Measurements from ENCODE around the gene GAL. TPM values are rescaled to one million over a fixed set of nuclear protein-coding genes. Genes with fewer than 3 reads are reported as not detected.

The GAL gene
- total RNA-seq, 5 donors from 2014 or later (not counting 1 experiment from before 2014, with no cell fraction given), result 0.35 TPM; not detected in 4

DNA sequence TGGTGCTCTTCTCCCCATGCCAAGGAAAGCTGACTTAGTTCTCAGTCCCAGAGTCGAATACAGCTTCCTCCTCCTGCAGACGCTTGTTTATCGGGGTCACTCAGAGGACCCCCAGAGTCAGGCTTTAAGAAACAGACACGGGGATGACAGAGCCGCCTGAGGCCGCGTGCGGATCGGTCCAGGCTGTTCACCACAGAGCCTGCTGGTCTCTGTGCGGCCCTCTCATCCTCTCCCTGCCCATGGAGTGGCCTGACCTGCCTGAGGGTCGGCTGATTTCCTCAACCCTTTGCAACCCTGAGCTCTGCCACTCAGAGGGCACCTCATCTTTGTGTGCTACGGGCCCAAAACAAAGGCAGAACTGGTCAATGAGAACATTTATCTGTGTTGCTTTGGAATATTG, 2.1 kb downstream of the GAL start:
- Histone ChIP-seq H3K4me3 (ENCODE audit: control insufficient read depth in 1 of 2, extremely low read depth in 1 of 2, low read length in 1 of 2) (no peak overlapping the region), H3K27ac (ENCODE audit: low read length) (no peak overlapping the region), H3K36me3 (ENCODE audit: control insufficient read depth in 2 of 2, extremely low read depth in 1 of 2, insufficient read depth in 1 of 2, low read length in 1 of 2) (no peaks in the 10 kb centered on the region), H3K4me1 (ENCODE audit: control insufficient read depth in 1 of 2, extremely low read depth in 1 of 2, insufficient read depth in 2 of 2, low read length in 2 of 2) (peaks cover 11 to 31% of the 10 kb centered on the region in 2 experiments), H3K27me3 (replicated peaks in 1 of 2; ENCODE audit: control insufficient read depth in 2 of 2, extremely low read depth in 1 of 2, insufficient read depth in 2 of 2, low read length in 1 of 2) (peaks cover 0 to 62% of the 10 kb centered on the region in 2 experiments), H3K9me3 (no peaks in the 10 kb centered on the region)
- Mint-ChIP-seq H3K27me3 (peaks cover 26 to 48% of the 10 kb centered on the region in 2 donors), H3K36me3 (no peaks in the 10 kb centered on the region), H3K9me3 (no peaks in the 10 kb centered on the region), H3K4me1 (peaks cover 27 to 36% (median 31%) of the 10 kb centered on the region in 3 donors), H3K4me3 (no peak overlapping the region), H3K27ac (no peak overlapping the region)
- no peak for DNase-seq
- ChIA-PET POLR2A (no interaction called here), CTCF (no interaction called here)
- ATAC-seq (replicated peaks in 1 of 4), result no peak
- 97% methylated on average over 10 of the region's 12 CpGs for WGBS (ENCODE audit: insufficient coverage)

DNA sequence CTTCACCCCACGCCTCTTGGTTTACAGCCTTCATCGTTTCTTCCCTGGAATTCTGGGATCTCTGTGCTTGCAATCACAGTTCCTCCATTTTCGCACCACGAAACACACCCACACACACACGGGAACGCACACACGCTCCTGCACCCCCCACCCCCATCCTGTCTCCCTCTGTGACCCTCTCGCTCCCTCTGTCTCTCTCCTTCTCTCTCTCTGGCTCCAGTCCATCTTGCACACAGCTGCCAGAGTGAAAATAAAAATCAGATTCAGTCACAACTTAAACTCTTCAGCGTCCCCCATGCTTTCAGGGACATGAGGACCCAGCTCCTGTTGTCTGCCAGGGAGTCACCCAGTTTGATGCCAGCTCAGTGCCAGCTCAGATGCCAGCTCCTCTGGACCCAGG, 3.0 kb downstream of the GAL start:
- H3K4me3 Mint-ChIP-seq, result no peak overlapping the region

DNA sequence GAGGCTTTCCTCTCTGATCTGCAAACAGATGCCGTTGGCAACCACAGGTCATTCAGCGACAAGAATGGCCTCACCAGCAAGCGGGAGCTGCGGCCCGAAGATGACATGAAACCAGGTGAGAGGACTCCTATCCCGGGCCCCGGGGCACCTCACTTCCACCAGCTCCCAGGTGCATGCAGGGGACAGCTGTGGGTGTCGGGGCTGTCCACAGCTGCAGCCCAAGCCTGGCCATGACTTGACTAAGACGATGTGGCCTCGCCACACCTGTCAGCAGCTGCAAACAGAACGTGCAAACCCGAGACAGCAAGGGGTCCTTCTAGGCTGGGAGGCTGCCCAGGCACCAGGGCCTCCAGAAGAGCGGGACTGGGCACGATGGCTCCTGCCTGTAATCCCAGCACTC, 3.6 kb downstream of the GAL start:
- WGBS (ENCODE audit: insufficient coverage), result 89% methylated on average over 14 of the region's 14 CpGs
- peaks cover 23 to 39% of the 10 kb centered on the region in 2 donors for H3K27me3 Mint-ChIP-seq

More for the DNA sequence above, 3.0 kb downstream of the GAL start:
- H3K27me3 Mint-ChIP-seq, result peaks cover 26 to 44% of the 10 kb centered on the region in 2 donors
- ATAC-seq (replicated peaks in 1 of 4) (no peak), DNase-seq (no peak)
- no peaks in the 10 kb centered on the region for H3K9me3 Mint-ChIP-seq
- Histone ChIP-seq H3K9me3 (no peaks in the 10 kb centered on the region), H3K4me1 (ENCODE audit: control insufficient read depth in 1 of 2, extremely low read depth in 1 of 2, insufficient read depth in 2 of 2, low read length in 2 of 2) (peaks cover 11 to 31% of the 10 kb centered on the region in 2 experiments), H3K27me3 (replicated peaks in 1 of 2; ENCODE audit: control insufficient read depth in 2 of 2, extremely low read depth in 1 of 2, insufficient read depth in 2 of 2, low read length in 1 of 2) (peaks cover 0 to 65% of the 10 kb centered on the region in 2 experiments), H3K27ac (ENCODE audit: low read length) (no peak overlapping the region), H3K4me3 (ENCODE audit: control insufficient read depth in 1 of 2, extremely low read depth in 1 of 2, low read length in 1 of 2) (no peak overlapping the region), H3K36me3 (ENCODE audit: control insufficient read depth in 2 of 2, extremely low read depth in 1 of 2, insufficient read depth in 1 of 2, low read length in 1 of 2) (no peaks in the 10 kb centered on the region)
- peaks cover 27 to 38% (median 32%) of the 10 kb centered on the region in 3 donors for H3K4me1 Mint-ChIP-seq
- 82% methylated on average over 9 of the region's 9 CpGs for WGBS (ENCODE audit: insufficient coverage)
- H3K27ac Mint-ChIP-seq, result no peak overlapping the region
- CTCF ChIA-PET, result no interaction called here
- POLR2A ChIA-PET, result no interaction called here
- no peaks in the 10 kb centered on the region for H3K36me3 Mint-ChIP-seq

DNA sequence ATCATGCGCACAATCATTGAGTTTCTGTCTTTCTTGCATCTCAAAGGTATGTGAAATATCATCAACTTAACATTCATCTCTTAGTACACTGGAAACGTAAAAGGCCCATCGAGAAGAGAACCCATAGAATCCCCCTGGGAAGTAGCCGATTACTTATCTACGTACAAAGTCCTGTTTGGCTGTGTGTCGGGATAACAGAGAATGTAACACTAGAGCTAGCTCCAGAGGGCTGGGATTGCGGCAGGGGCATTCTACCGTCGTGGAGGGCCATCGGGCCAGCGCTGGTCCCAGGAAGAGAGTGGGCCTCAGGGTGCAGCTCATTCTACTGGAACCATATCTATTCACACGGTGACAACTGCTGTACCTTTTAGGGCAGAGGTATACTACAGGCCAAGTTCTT, 4.5 kb downstream of the GAL start:
- H3K27me3 ChIP-seq (replicated peaks in 1 of 2; ENCODE audit: control insufficient read depth in 2 of 2, extremely low read depth in 1 of 2, insufficient read depth in 2 of 2, low read length in 1 of 2), result peaks cover 0 to 63% of the 10 kb centered on the region in 2 experiments
- no peak overlapping the region for H3K27ac ChIP-seq (ENCODE audit: low read length)
- Mint-ChIP-seq H3K27ac (no peak overlapping the region), H3K36me3 (no peaks in the 10 kb centered on the region), H3K4me1 (peaks cover 27 to 32% (median 32%) of the 10 kb centered on the region in 3 donors), H3K4me3 (no peak overlapping the region), H3K27me3 (peaks cover 21 to 31% of the 10 kb centered on the region in 2 donors), H3K9me3 (no peaks in the 10 kb centered on the region)
- H3K4me3 ChIP-seq (ENCODE audit: control insufficient read depth in 1 of 2, extremely low read depth in 1 of 2, low read length in 1 of 2), result no peak overlapping the region
- no peaks in the 10 kb centered on the region for H3K9me3 ChIP-seq
- ChIA-PET POLR2A (no interaction called here), CTCF (no interaction called here)
- H3K36me3 ChIP-seq (ENCODE audit: control insufficient read depth in 2 of 2, extremely low read depth in 1 of 2, insufficient read depth in 1 of 2, low read length in 1 of 2), result no peaks in the 10 kb centered on the region
- 96% methylated on average over 9 of the region's 12 CpGs for WGBS (ENCODE audit: insufficient coverage)
- H3K4me1 ChIP-seq (ENCODE audit: control insufficient read depth in 1 of 2, extremely low read depth in 1 of 2, insufficient read depth in 2 of 2, low read length in 2 of 2), result peaks cover 11 to 30% of the 10 kb centered on the region in 2 experiments
- DNase-seq, result no peak
- no peak for ATAC-seq (replicated peaks in 1 of 4)

More for the DNA sequence above, 3.6 kb downstream of the GAL start:
- Mint-ChIP-seq H3K4me1 (peaks cover 27 to 34% (median 32%) of the 10 kb centered on the region in 3 donors), H3K4me3 (no peak overlapping the region), H3K27ac (no peak overlapping the region), H3K36me3 (no peaks in the 10 kb centered on the region), H3K9me3 (no peaks in the 10 kb centered on the region)
- ATAC-seq (replicated peaks in 1 of 4) (no peak), DNase-seq (no peak)
- Histone ChIP-seq H3K27me3 (replicated peaks in 1 of 2; ENCODE audit: control insufficient read depth in 2 of 2, extremely low read depth in 1 of 2, insufficient read depth in 2 of 2, low read length in 1 of 2) (peaks cover 0 to 64% of the 10 kb centered on the region in 2 experiments), H3K4me3 (ENCODE audit: control insufficient read depth in 1 of 2, extremely low read depth in 1 of 2, low read length in 1 of 2) (no peak overlapping the region), H3K36me3 (ENCODE audit: control insufficient read depth in 2 of 2, extremely low read depth in 1 of 2, insufficient read depth in 1 of 2, low read length in 1 of 2) (no peaks in the 10 kb centered on the region), H3K27ac (ENCODE audit: low read length) (no peak overlapping the region), H3K9me3 (no peaks in the 10 kb centered on the region), H3K4me1 (ENCODE audit: control insufficient read depth in 1 of 2, extremely low read depth in 1 of 2, insufficient read depth in 2 of 2, low read length in 2 of 2) (peaks cover 11 to 31% of the 10 kb centered on the region in 2 experiments)
- CTCF ChIA-PET, result no interaction called here
- POLR2A ChIA-PET, result no interaction called here

DNA sequence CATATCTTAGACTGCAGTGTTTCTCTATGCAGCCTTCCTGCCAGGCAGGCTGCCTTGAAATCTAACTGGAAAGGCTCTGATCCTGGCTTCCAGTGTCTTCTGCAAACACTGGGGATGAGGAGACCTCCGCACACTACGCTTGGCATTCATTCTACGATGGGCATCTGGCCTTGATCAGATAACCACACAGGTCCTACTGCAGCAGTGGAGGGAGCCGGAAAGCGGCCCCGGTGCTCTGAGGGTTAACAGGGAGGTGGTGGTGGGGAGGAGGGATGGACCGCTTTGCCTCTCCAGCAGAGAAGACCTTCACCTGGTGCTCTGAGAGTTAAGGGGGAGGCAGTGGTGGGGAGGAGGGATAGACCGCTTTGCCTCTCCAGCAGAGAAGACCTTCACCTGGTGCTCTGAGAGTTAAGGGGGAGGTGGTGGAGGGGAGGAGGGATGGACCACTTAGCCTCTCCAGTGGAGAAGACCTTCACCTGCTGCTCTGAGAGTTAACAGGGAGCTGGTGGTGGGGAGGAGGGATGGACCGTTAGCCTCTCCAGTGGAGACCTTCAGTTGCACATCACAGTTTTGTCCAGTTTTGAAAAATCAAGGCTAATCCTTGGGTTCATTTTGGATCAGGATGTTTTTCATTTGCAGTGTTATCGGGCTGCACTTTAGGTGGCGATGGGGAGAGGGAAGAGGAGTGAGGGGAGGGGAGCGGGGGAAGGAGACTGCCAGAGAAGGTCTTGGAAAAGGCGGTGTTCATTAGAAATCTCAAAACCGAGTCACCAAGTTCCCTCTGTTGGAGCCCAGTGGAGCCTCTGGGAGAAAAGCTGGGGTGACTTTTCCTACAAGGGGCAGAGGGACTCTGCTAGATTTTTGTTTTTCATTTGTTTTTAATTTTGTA, 5.6 kb downstream of the GAL start:
- Histone ChIP-seq H3K36me3 (ENCODE audit: control insufficient read depth in 2 of 2, extremely low read depth in 1 of 2, insufficient read depth in 1 of 2, low read length in 1 of 2) (no peaks in the 10 kb centered on the region), H3K9me3 (no peaks in the 10 kb centered on the region), H3K4me3 (ENCODE audit: control insufficient read depth in 1 of 2, extremely low read depth in 1 of 2, low read length in 1 of 2) (no peak overlapping the region), H3K4me1 (ENCODE audit: control insufficient read depth in 1 of 2, extremely low read depth in 1 of 2, insufficient read depth in 2 of 2, low read length in 2 of 2) (peaks cover 11 to 23% of the 10 kb centered on the region in 2 experiments), H3K27ac (ENCODE audit: low read length) (no peak overlapping the region), H3K27me3 (replicated peaks in 1 of 2; ENCODE audit: control insufficient read depth in 2 of 2, extremely low read depth in 1 of 2, insufficient read depth in 2 of 2, low read length in 1 of 2) (peaks cover 0 to 55% of the 10 kb centered on the region in 2 experiments)
- CTCF ChIA-PET, result no interaction called here
- Mint-ChIP-seq H3K4me3 (peak overlapping the region in 1 of 3 donors; percentile 67), H3K27ac (peak overlapping the region in 1 of 2 donors; percentile 80), H3K4me1 (peaks cover 27 to 32% (median 32%) of the 10 kb centered on the region in 3 donors), H3K27me3 (peaks cover 21 to 30% of the 10 kb centered on the region in 2 donors), H3K9me3 (no peaks in the 10 kb centered on the region), H3K36me3 (no peaks in the 10 kb centered on the region)
- ATAC-seq (replicated peaks in 1 of 4), result no peak
- POLR2A ChIA-PET, result no interaction called here
- 87% methylated on average over 10 of the region's 14 CpGs for WGBS (ENCODE audit: insufficient coverage)
- DNase-seq, result no peak

DNA sequence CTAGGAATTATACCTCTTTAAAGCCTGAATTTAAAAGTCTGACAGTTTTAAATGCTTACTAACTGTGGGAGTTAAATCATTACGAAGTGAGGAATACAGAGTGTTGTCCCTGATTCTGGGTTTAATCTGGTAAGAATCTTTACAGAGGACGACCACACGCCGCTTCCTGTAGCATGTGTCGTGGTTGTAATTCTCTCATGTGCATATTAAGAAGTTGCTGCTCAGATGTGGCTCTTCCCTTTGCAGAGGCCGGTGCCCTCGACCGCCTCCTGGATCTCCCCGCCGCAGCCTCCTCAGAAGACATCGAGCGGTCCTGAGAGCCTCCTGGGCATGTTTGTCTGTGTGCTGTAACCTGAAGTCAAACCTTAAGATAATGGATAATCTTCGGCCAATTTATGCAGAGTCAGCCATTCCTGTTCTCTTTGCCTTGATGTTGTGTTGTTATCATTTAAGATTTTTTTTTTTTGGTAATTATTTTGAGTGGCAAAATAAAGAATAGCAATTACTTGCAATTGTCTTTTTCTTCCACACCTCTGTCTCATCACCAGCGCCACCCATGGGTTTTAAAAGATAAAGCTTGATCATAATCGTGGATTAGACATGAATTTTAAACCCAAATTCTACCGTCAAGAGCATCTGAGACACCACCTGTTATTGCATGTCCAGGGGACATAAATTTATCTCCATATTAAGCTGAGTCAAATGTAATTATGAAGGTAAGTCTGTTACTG, 6.5 kb downstream of the GAL start:
- Mint-ChIP-seq H3K27ac (peak overlapping the region; percentile 55 to 80), H3K27me3 (peaks cover 17 to 21% of the 10 kb centered on the region in 2 donors), H3K9me3 (no peaks in the 10 kb centered on the region), H3K36me3 (no peaks in the 10 kb centered on the region), H3K4me1 (peaks cover 24 to 30% (median 30%) of the 10 kb centered on the region in 3 donors), H3K4me3 (peak overlapping the region; percentile 53 to 67 (median 65))
- DNase-seq (peak in 32 of 35 experiments; percentile 3 to 56 (median 25)), ATAC-seq (replicated peaks in 1 of 4) (peak; percentile 84 to 97 (median 89))
- no peak overlapping the region for H3K4me3 ChIP-seq (ENCODE audit: control insufficient read depth in 1 of 2, extremely low read depth in 1 of 2, low read length in 1 of 2)
- WGBS (ENCODE audit: insufficient coverage), result 13% methylated on average over 13 of the region's 16 CpGs
- H3K4me1 ChIP-seq (ENCODE audit: control insufficient read depth in 1 of 2, extremely low read depth in 1 of 2, insufficient read depth in 2 of 2, low read length in 2 of 2), result peaks cover 11 to 18% of the 10 kb centered on the region in 2 experiments
- H3K27ac ChIP-seq (ENCODE audit: low read length), result no peak overlapping the region
- H3K27me3 ChIP-seq (replicated peaks in 1 of 2; ENCODE audit: control insufficient read depth in 2 of 2, extremely low read depth in 1 of 2, insufficient read depth in 2 of 2, low read length in 1 of 2), result peaks cover 0 to 51% of the 10 kb centered on the region in 2 experiments
- POLR2A ChIA-PET, result no interaction called here
- H3K9me3 ChIP-seq, result no peaks in the 10 kb centered on the region
- no peaks in the 10 kb centered on the region for H3K36me3 ChIP-seq (ENCODE audit: control insufficient read depth in 2 of 2, extremely low read depth in 1 of 2, insufficient read depth in 1 of 2, low read length in 1 of 2)
- CTCF ChIA-PET, result interaction anchor here in 1 of 2 donors (0.7 kb wide), 1 partner anchor 22 kb away, joined by 4 read pairs; no protein-coding TSS in a partner anchor

All from T-cell (primary cell).